H1 (cell line): ENCODE measurements around the gene RASAL1. TPM values are rescaled to one million over a fixed set of nuclear protein-coding genes. Genes with fewer than 3 reads are reported as not detected.

Experiments
- CBX8 ChIP-seq: fragments of 300-800, 300-1000 bp; sonication (generic); IDR thresholded peaks from 2 replicates; pipeline ENCODE4 v1.7.1; 2016; ENCODE audit warnings: low read depth, low read length, borderline replicate concordance
- CHD2 ChIP-seq: IDR thresholded peaks from 2 replicates; pipeline ENCODE4 v1.6.1; 2012; ENCODE audit warnings: low read length, improper control_type of control experiment
- EP300 ChIP-seq, 2 experiments: IDR thresholded peaks; 1 replicate in 1 of 2; 2 replicates in 1 of 2; pipeline ENCODE4 v1.6.1; 2011 to 2012; ENCODE audit warnings: low read depth in 2 of 2, low read length in 2 of 2, mild to moderate bottlenecking in 2 of 2, borderline replicate concordance in 1 of 2, inconsistent platforms in 1 of 2, moderate library complexity in 1 of 2
- RAD21 ChIP-seq, 2 experiments: IDR thresholded peaks in 1 of 2; conservative IDR thresholded peaks in 1 of 2; 2 replicates each; pipeline ENCODE4 v1.6.1; 2011; ENCODE audit warnings: low read depth in 2 of 2, low read length in 2 of 2, improper control_type of control experiment in 1 of 2, inconsistent platforms in 1 of 2, mild to moderate bottlenecking in 1 of 2, moderate library complexity in 1 of 2
- RBBP5 ChIP-seq: IDR thresholded peaks from 2 replicates; pipeline ENCODE4 v1.7.1; 2012; ENCODE audit warnings: low read depth, mild to moderate bottlenecking, inconsistent platforms, low read length, moderate library complexity, borderline replicate concordance
- TCF12 ChIP-seq: IDR thresholded peaks from 2 replicates; pipeline ENCODE4 v1.6.1; 2011; ENCODE audit warnings: low read depth, mild to moderate bottlenecking, low read length
- TEAD4 ChIP-seq: IDR thresholded peaks from 2 replicates; pipeline ENCODE4 v1.6.1; 2012; ENCODE audit warnings: low read depth, low read length, inconsistent platforms, mixed read lengths
- polyA plus RNA-seq, 7 experiments: library from polyadenylated mRNA; depleted of rRNA in 3 of 7; stranded (reverse) in 5 of 7; unstranded in 2 of 7; fragments of >200 nt in 5 of 7; fragments of 200-250 nt in 2 of 7; gene quantifications; 1 replicate in 5 of 7; 2 replicates in 1 of 7; 4 replicates in 1 of 7; pipeline versions ENCODE4 v1.2.1 to v1.2.3, GENCODE V29; 2011 to 2013; ENCODE audit warnings: missing spikeins in 2 of 7, mixed read lengths in 2 of 7
- total RNA-seq: library from RNA; stranded (reverse); fragmentation: NEBNext Ultra II Directional; extraction: Animal tissue kit (Norgen Biotek cat#: 25700); gene quantifications from 2 replicates; pipeline ENCODE4 v1.2.1, GENCODE V29; 2021

The RASAL1 gene
- total and polyA plus RNA-seq, 2 of the 8 experiments (the other 6 are each of a cell fraction or from before 2014, with no cell fraction given) = 3.7 to 5.0 TPM

DNA sequence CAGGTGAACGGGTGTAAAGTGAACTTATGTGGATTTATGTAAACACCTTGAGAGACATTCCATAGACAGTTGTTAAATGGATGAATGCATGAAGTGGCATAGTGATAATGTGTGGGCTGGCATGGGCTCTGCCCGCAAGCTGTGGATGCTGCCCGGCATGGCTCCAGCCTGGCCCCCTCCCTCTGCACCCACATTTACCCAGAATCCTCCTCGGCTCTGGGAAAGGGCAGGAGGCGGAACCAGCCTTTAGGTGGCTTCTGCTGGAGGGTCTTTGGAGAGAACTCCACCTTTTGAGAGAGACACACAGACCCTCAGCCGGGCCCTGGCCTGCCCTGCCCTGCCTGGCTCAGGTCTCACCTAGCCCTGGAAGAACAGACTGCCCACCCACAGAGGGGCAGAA, 18.7 kb downstream of the RASAL1 start (continued):
- TF ChIP-seq EP300 (IDR thresholded peaks at IDR 0.05; ENCODE audit: borderline replicate concordance in 1 of 2, low read depth in 2 of 2, low read length in 2 of 2) = no peak
- no peak for TF ChIP-seq RAD21 (IDR thresholded peaks at IDR 0.05 in 1 of 2, conservative IDR thresholded peaks at IDR 0.05 in 1 of 2; ENCODE audit: low read depth in 2 of 2, low read length in 2 of 2)
- TF ChIP-seq TCF12 = no peak
- TF ChIP-seq TEAD4 = no peak
- TF ChIP-seq CBX8 = no peak
- no peak for TF ChIP-seq CHD2
- no peak for TF ChIP-seq RBBP5
